Germinal center (tissue), 1 donor: ENCODE data around the gene SLC22A3.
"Not testable (repeated sequence)": the region's sequence is repeated elsewhere in the genome, so short reads cannot be mapped to it uniquely, and the experiment has no call there.

Experiments used
- DNase-seq: peaks from one replicate; pipeline ENCODE4 v3.0.0; 2012; ENCODE audit warnings: mixed read lengths, low spot score

Gene SLC22A3, protein sequence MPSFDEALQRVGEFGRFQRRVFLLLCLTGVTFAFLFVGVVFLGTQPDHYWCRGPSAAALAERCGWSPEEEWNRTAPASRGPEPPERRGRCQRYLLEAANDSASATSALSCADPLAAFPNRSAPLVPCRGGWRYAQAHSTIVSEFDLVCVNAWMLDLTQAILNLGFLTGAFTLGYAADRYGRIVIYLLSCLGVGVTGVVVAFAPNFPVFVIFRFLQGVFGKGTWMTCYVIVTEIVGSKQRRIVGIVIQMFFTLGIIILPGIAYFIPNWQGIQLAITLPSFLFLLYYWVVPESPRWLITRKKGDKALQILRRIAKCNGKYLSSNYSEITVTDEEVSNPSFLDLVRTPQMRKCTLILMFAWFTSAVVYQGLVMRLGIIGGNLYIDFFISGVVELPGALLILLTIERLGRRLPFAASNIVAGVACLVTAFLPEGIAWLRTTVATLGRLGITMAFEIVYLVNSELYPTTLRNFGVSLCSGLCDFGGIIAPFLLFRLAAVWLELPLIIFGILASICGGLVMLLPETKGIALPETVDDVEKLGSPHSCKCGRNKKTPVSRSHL

DNA sequence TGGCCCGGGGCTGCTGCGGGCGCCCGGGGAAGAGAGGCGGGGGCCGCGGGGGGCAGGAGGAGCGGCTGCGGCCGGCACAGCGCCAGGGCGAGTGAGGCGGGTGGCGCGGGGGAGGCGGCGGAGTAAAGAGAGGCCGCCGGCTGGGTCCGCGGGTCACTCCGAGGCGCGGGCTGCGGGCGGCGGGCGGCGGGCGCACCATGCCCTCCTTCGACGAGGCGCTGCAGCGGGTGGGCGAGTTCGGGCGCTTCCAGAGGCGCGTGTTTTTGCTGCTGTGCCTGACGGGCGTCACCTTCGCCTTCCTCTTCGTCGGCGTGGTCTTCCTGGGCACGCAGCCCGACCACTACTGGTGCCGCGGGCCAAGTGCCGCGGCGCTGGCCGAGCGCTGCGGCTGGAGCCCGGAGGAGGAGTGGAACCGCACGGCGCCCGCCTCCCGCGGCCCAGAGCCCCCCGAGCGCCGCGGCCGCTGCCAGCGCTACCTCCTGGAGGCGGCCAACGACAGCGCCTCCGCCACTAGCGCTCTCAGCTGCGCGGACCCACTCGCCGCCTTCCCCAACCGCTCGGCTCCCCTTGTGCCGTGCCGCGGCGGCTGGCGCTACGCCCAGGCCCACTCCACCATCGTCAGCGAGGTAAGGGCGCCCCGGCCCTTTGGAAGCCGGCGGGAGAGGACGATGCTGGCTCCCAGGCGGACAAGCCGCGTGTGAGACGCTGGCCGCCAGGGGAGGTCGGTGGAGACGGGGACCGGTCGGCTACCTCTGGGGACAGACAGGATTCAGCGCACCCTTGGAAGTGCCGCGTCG lies at the start of gene SLC22A3:
Gene SLC22A3 (plus strand): TSS at position 156 of the 797 bp plus-strand sequence. CDS start 42 bp downstream, at position 198.
- no peak for DNase-seq

- no peak for DNase-seq
Measured at GRCh38 chr6:160299559-160299958, 48.6 kb upstream of the SLC22A3 start.

GRCh38 chr6:160300076-160300695 lies 48.0 kb upstream of the SLC22A3 start:
- no peak for DNase-seq

- no peak for DNase-seq
Measured at GRCh38 chr6:160301339-160301738, 46.8 kb upstream of the SLC22A3 start.

DNA sequence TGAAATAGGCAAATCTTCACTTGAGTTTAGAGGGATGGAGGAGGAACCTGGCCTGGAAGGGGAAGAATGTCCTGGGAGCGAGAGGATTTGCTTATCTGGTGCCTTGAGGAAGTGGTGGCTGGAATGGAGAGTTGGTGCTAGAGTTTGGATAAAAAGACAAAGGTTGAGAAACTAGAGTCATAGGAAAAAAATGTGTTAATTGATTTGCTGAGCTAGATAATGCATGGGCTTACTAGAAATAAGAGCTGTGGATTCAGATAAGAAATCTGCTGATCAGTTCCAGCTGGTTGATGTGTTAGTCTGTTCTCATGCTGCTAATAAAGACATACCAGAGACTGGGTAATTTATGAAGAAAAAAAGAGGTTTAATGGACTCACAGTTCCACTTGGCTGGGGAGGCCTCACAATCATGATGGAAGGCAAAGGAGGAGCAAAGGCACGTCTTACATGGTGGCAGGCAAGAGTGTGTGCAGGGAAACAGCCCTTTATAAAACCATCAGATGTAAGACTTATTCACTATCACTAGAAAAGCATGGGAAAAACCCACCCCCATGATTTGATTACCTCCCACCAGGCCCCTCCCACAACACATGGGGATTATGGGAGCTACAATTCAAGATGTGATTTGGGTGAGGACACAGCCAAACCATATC lies 45.6 kb upstream of the SLC22A3 start:
- DNase-seq, result not testable (repeated sequence)

DNA sequence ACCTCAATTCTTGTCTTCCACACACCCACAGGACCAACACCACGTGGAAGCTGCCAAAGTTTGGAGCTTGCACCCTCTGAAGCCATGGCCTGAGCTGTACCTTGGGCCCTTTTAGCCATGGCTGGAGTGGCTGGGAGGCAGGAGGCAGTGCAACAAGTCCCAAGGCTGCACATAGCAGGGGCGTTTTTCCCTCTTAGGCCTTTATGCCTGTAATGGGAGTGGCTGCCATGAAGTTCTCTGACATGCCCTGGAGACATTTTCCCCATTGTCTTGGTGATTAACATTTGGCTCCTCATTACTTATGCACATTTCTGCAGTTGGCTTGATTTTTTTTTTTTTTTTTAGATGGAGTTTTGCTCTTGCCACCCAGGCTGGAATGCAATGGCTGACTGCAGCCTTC lies 44.4 kb upstream of the SLC22A3 start:
- DNase-seq, result no peak

DNA sequence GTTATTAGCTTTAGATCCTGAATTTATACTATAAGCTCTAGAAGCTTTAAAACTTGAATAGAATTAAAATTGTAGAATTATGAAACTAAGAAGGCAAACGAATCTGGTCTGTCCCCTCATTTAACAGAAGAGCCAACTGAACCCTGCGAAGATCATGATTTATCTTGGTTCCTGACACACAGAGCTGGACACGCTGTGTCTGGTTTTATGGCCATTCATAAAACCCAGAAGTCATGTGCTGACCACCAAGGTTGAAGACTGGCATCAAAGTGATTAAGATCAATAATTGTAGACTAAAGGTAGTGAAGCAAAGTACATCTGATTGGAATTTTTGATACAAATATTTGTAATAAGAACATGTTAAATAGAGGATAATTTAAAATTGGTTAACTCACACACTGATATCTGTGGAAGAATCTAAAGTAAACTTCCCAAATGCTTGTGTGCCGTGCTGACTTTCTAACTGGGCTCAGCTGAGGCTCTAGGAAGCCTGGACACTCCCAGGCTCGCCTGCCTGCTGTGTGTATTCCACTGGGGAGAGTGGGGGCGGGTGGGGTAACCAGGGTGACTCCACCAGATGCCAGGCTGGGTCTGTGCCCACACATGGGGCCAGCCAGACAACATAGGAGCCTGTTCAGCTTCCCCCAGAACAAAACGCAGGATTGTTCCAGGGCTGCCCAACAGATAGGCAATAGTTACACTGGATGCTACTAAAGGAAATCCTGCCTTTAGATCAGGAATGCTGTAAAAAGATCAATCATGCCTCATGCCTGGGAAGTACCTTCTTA lies 42.1 kb upstream of the SLC22A3 start:
- no peak for DNase-seq

DNA sequence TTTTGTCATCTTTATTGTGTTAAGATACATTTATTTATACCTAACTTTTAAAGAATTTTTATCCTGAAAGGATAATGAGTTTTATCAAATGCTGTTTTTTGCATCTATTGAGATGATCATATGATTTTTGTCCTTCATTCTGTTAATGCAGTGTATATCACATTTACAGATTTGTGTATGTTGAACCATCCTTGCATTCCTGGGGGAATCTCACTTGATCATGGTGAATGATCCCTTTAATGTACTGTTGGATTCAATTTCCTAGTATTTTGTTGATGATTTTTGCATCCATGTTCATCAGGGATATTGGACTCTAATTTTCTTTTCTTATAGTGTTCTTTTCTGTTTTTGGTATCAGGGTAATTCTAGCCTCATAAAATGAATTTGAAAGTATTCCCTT lies 38.5 kb upstream of the SLC22A3 start:
- no peak for DNase-seq

- no peak for DNase-seq
Measured at GRCh38 chr6:160312900-160313299, 35.3 kb upstream of the SLC22A3 start.

- no peak for DNase-seq
Measured at GRCh38 chr6:160315310-160315709, 32.9 kb upstream of the SLC22A3 start.

DNA sequence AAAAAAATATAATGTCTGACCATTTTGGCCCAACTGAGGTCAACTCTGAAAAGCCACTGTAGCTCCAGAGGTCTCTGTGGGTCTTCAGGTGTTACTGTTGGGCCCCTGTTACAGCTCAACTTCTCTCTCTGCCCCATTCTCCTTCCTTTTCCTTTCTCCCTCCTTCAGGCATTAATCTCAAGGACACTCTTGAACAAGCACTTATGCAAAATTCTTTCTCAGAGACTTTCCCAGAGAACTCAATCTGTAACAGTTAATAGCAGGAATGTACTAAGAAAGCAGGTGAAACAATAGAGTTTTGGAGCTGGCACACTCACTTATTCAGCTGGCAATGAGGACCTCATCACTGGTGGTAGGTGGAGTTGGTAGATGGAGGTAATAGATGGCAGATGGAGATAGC lies 31.9 kb upstream of the SLC22A3 start:
- DNase-seq, result no peak

GRCh38 chr6:160319246-160319645 lies 28.9 kb upstream of the SLC22A3 start:
- no peak for DNase-seq

DNA sequence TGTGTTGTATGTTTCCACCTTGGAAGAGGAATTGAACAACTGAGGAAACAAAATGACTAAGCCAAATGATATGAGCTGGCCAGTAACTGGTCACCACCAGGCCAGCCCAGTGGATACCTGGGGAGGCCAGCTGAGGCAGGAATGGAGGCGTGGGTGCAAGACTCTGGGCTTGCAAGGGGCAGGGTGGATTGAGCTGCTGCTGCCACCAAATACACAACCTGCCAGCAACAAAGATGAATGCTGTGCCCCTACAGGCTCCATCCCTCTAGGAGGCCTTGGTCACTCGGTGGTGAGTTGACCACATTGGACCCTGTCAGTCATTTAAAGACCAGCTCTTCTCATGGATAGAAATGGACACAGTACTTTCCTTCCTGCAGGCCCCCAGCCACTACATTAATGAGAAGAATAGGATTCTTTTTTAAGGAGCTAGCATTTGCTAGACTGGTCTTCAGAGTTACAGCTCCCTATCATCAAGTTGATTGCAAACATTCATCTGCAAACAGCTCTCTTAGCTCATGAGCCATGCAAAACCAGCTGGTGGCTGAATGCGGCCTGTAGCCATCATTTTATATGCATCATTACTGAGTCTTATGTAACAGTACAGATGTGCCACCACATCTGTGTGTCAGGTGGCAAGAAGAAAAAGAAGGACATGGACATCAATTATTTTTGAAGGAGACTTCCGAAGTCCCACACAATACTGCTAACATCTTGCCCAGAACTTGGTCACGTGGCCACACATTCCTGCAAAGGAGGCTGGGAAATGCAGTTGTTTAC lies 26.3 kb upstream of the SLC22A3 start:
- DNase-seq, result no peak

- no peak for DNase-seq
Measured at GRCh38 chr6:160327981-160328380, 20.2 kb upstream of the SLC22A3 start.

DNA sequence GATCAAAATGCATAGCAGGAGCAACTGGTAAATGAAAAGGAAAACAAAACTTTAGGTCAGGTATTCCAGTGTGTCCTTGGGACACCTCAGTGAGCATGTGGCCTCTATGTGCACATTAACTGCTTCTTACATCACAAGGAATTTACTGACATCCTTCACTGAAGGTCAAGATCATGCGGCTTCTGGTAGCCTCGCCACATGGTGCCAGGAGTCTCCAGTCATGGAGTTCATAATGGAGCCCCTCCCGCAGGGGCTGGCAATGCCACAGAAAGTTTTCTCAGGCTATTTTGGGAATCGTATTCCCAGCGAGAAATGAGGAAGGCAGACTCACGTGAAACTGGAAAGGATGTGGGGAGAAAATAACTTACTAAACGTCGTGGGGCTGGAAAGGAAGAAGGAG lies 19.7 kb upstream of the SLC22A3 start:
- DNase-seq, result no peak

- no peak for DNase-seq
Measured at GRCh38 chr6:160329188-160329587, 19.0 kb upstream of the SLC22A3 start.

DNA sequence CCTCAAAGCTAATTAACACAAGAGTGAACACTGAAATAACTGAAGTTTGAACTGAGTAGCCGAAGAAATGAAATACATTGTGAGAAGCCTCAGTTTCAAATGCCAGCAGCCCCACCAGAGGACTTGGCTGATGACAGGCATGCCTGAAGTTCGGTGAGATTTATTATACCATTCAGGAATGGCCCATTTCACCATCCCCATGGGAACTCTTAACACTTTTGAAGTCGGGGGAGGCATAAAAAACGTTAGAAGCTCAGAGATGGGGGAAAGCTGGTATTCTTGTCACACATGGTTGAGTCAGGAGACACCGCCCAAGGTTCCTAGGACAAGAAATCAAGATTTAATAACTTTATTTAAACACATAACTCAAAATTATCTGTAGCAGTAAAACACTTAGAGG lies 17.6 kb upstream of the SLC22A3 start:
- no peak for DNase-seq

GRCh38 chr6:160331204-160331603 lies 17.0 kb upstream of the SLC22A3 start:
- no peak for DNase-seq

DNA sequence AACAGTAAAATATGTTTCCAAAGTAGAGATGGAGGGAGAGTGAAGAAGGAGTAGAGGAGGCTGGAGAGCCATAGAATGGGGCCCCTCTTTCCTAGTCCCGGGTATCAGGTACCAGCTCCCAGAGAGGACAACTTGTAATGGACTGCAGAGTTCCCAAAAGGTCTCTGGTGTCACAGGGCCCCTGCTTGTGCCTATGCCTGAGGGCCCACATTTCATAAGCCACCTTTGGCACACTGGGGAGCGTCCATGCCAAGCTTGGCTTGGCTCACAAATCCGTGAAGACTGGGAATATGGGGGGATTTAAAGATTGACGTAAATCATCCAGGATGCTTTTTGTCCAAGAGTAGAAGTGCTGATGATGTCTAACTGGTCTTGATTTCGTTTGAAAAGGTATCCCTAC lies 16.4 kb upstream of the SLC22A3 start:
- no peak for DNase-seq

DNA sequence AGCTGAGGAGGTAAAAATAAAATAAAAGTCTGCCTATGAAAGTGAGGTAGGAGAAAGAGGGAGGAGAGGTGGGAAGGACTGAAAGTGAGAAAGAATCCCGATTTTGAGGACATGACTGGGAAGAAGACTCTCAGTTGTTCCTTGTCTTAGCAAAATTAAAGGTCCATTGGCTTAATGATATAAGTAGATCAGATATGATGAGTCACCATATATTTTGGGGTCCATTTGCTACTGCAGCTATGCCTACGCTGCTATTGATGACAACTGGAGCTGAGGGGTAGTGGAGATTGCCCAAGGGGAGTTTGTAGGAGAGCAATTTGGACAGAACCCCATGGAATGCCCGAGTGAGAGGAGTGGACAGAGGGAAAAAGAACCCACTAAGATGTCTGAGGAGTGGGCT lies 15.1 kb upstream of the SLC22A3 start:
- no peak for DNase-seq
